SK-N-MC (cell line): Measurements from ENCODE around the gene SDHAF4.

Experiments
- EZH2 ChIP-seq: fragments of 200-600 bp; sonication (generic); IDR thresholded peaks from one replicate; pipeline ENCODE4 v1.6.1; 2017; ENCODE audit warnings: antibody characterized with exemption
- POLR2AphosphoS5 ChIP-seq: IDR thresholded peaks from 2 replicates; pipeline ENCODE4 v1.6.1; 2012; ENCODE audit warnings: mild to moderate bottlenecking, low read depth, low read length, borderline replicate concordance

GRCh38 chr6:70552974-70553373 is 13.8 kb upstream of the SDHAF4 start:
- TF ChIP-seq EZH2 (no peak), POLR2AphosphoS5 (no peak)
